ENCODE measurements around the gene TNS2.

GRCh38 chr12:53004178-53004577, 45.7 kb upstream of the TNS2 start:
- TF ChIP-seq CTCF (IDR thresholded peaks at IDR 0.05 in 4 of 5, conservative IDR thresholded peaks at IDR 0.05 in 1 of 5) (no peak), POLR2A (IDR thresholded peaks at IDR 0.05) (no peak)

All from gastrocnemius medialis (tissue), 4 donors.